KMS-11 (cell line): Measurements from ENCODE around the gene GAN.

Experiments
- H2AFZ ChIP-seq: fragments of 200-600 bp; sonication (generic); 2 replicates; pipeline ENCODE4 v1.6.1; 2016; ENCODE audit warnings: antibody characterized with exemption, mixed run types, low read depth
- H3K27ac ChIP-seq: fragments of 200-600 bp; sonication (generic); 2 replicates; pipeline ENCODE4 v1.6.1; 2016; ENCODE audit warnings: mild to moderate bottlenecking, mixed run types
- H3K27me3 ChIP-seq: fragments of 200-600 bp; sonication (generic); 2 replicates; pipeline ENCODE4 v1.6.1; 2017; ENCODE audit warnings: mild to moderate bottlenecking, low read depth, mixed run types, moderate library complexity; ENCODE audit not compliant: insufficient read depth
- H3K36me3 ChIP-seq: fragments of 200-600 bp; sonication (generic); 2 replicates; pipeline ENCODE4 v1.6.1; 2017; ENCODE audit warnings: mild to moderate bottlenecking, mixed run types; ENCODE audit not compliant: insufficient read depth
- H3K4me1 ChIP-seq: fragments of 200-600 bp; sonication (generic); 2 replicates; pipeline ENCODE4 v1.6.1; 2016; ENCODE audit warnings: mild to moderate bottlenecking, low read depth, mixed run types; ENCODE audit not compliant: poor library complexity, severe bottlenecking
- H3K4me2 ChIP-seq: fragments of 200-600 bp; sonication (generic); 2 replicates; pipeline ENCODE4 v1.7.0; 2016; ENCODE audit warnings: mild to moderate bottlenecking, mixed run types
- H3K4me3 ChIP-seq: fragments of 200-600 bp; sonication (generic); IDR thresholded peaks from 2 replicates; pipeline ENCODE4 v1.6.1; 2017; ENCODE audit warnings: low read depth, low read length, mixed read lengths; ENCODE audit not compliant: insufficient read depth
- H3K79me2 ChIP-seq: fragments of 200-600 bp; sonication (generic); 2 replicates; pipeline ENCODE4 v1.6.1; 2016; ENCODE audit warnings: low read depth, mixed run types; ENCODE audit not compliant: insufficient read depth
- H3K9ac ChIP-seq: fragments of 200-600 bp; sonication (generic); 2 replicates; pipeline ENCODE4 v1.6.1; 2016; ENCODE audit warnings: mild to moderate bottlenecking, mixed run types
- H4K20me1 ChIP-seq: fragments of 200-600 bp; sonication (generic); 2 replicates; pipeline ENCODE4 v1.6.1; 2016; ENCODE audit warnings: mild to moderate bottlenecking, mixed run types; ENCODE audit not compliant: insufficient read depth
- TF ChIP-seq, protein P1 (sequence below): fragments of 200-600 bp; sonication (generic); conservative IDR thresholded peaks from 2 replicates; pipeline ENCODE4 v1.6.1; 2017; ENCODE audit warnings: low read depth, mild to moderate bottlenecking, antibody characterized with exemption, low read length, moderate library complexity, mixed read lengths

GAN gene

DNA sequence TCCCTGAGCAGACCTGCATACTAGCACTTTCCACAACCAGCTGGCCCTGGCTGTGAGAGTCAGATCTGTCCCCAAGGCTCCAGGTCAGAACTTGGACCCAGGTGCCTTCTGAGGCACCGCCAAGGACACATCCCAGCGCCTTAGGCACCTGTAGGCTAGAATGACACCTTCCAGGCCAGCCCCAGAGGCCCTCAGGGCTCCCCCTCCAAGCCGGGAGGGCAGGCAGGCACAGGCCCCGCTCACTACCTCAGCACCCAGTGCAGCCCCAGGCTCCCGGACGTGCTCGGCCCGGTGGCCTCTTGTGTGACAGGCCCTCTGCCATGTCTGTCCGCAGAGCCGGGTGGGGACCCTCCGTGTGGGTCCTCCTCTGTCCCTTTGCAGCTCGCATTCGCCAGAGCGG lies 73.6 kb downstream of the GAN start:
- Histone ChIP-seq H3K27ac (no peak overlapping the region), H3K4me3 (no peak overlapping the region), H3K9ac (no peak overlapping the region), H3K36me3 (no peaks in the 10 kb centered on the region), H3K4me1 (no peaks in the 10 kb centered on the region), H4K20me1 (no peaks in the 10 kb centered on the region), H3K79me2 (no peaks in the 10 kb centered on the region), H2AFZ (no peak overlapping the region), H3K4me2 (no peak overlapping the region), H3K27me3 (no peaks in the 10 kb centered on the region)
- TF ChIP-seq, protein P1, sequence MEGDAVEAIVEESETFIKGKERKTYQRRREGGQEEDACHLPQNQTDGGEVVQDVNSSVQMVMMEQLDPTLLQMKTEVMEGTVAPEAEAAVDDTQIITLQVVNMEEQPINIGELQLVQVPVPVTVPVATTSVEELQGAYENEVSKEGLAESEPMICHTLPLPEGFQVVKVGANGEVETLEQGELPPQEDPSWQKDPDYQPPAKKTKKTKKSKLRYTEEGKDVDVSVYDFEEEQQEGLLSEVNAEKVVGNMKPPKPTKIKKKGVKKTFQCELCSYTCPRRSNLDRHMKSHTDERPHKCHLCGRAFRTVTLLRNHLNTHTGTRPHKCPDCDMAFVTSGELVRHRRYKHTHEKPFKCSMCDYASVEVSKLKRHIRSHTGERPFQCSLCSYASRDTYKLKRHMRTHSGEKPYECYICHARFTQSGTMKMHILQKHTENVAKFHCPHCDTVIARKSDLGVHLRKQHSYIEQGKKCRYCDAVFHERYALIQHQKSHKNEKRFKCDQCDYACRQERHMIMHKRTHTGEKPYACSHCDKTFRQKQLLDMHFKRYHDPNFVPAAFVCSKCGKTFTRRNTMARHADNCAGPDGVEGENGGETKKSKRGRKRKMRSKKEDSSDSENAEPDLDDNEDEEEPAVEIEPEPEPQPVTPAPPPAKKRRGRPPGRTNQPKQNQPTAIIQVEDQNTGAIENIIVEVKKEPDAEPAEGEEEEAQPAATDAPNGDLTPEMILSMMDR = no peak

DNA sequence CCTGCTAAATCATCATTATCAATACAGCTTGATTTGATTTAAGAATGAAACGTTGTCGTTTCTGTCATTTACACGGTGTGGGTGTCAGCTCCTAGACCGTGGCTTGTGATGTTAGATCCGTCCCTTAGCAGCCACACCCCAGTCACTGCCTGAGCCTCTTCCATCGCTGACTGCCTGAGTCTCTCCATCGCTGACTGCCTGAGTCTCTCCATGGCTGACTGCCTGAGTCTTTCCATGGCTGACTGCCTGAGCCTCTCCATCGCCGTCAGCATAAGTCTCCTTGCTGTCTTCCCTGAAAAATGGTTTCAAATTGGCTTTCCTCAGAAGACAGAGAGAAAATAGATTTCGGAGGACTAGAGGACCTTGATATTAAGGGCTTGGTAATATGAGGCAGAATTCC lies 76.1 kb downstream of the GAN start:
- no peak overlapping the region for H2AFZ ChIP-seq

GRCh38 chr16:81392011-81392410 lies 77.2 kb downstream of the GAN start:
- no peaks in the 10 kb centered on the region for H3K79me2 ChIP-seq
- H2AFZ ChIP-seq = no peak overlapping the region
- no peak overlapping the region for H3K9ac ChIP-seq
- TF ChIP-seq, protein P1 = no peak
- H3K27me3 ChIP-seq = no peaks in the 10 kb centered on the region
- H3K4me2 ChIP-seq = no peak overlapping the region
- no peaks in the 10 kb centered on the region for H3K4me1 ChIP-seq
- no peak overlapping the region for H3K27ac ChIP-seq
- no peaks in the 10 kb centered on the region for H4K20me1 ChIP-seq
- H3K4me3 ChIP-seq = no peak overlapping the region
- H3K36me3 ChIP-seq = no peaks in the 10 kb centered on the region

More for the DNA sequence above, 76.1 kb downstream of the GAN start:
- H3K4me1 ChIP-seq = no peaks in the 10 kb centered on the region
- H4K20me1 ChIP-seq = no peaks in the 10 kb centered on the region
- TF ChIP-seq, protein P1 = no peak
- H3K9ac ChIP-seq = no peak overlapping the region
- H3K36me3 ChIP-seq = no peaks in the 10 kb centered on the region
- no peaks in the 10 kb centered on the region for H3K27me3 ChIP-seq
- no peaks in the 10 kb centered on the region for H3K79me2 ChIP-seq
- no peak overlapping the region for H3K4me2 ChIP-seq
- no peak overlapping the region for H3K4me3 ChIP-seq
- no peak overlapping the region for H3K27ac ChIP-seq

DNA sequence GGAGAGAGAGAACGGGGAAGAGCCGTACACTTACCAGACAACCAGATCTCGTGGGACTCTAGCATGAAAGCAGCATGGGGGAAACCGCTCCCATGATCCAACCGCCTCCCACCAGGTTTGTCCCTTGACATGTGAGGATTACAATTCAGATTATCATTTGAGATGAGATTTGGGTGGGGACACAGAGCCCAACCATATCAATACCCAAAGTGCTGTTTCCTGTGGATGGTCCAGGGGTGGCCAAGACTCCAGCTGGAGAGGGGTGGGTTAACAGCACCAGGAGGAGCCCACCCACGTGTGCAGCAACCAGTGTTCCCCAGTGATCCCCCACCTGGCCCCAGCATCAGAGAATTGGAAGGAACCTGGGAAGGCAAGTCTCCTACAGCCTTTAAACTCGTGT lies 79.7 kb downstream of the GAN start:
- no peak overlapping the region for H3K4me2 ChIP-seq
- H3K27ac ChIP-seq = no peak overlapping the region
- H3K79me2 ChIP-seq = no peaks in the 10 kb centered on the region
- H3K36me3 ChIP-seq = no peaks in the 10 kb centered on the region
- H3K4me1 ChIP-seq = no peaks in the 10 kb centered on the region
- H2AFZ ChIP-seq = no peak overlapping the region
- H4K20me1 ChIP-seq = no peaks in the 10 kb centered on the region
- no peaks in the 10 kb centered on the region for H3K27me3 ChIP-seq
- no peak overlapping the region for H3K4me3 ChIP-seq
- TF ChIP-seq, protein P1 = no peak
- H3K9ac ChIP-seq = no peak overlapping the region
